Aorta (tissue), 5 donors: ENCODE results near the gene ANKS1B. TPM values are rescaled to one million over a fixed set of nuclear protein-coding genes. Genes with fewer than 3 reads are reported as not detected.

Experiments used
- ATAC-seq: fragments of 200-7000 bp; cut with Tn5 transposase; one replicate; pipeline ENCODE4 v1.9.1; 2022; ENCODE audit warnings: moderate library complexity; ENCODE audit not compliant: low FRiP score
- DNase-seq, 2 donors: peaks; one replicate each; pipeline ENCODE4 v3.0.0-alpha.2; 2020
- H3K27ac ChIP-seq, 2 donors: one replicate each; pipeline ENCODE4 v1.5.1; 2013; ENCODE audit warnings: low read length in 2 of 2, mild to moderate bottlenecking in 2 of 2, moderate library complexity in 2 of 2, control low read depth in 1 of 2, inconsistent platforms in 1 of 2, low read depth in 1 of 2
- H3K27me3 ChIP-seq, 2 donors: one replicate each; pipeline ENCODE4 v1.6.1; 2013; ENCODE audit warnings: control low read depth in 1 of 2, low read length in 1 of 2, mild to moderate bottlenecking in 1 of 2, moderate library complexity in 1 of 2; ENCODE audit not compliant: insufficient read depth in 2 of 2, control insufficient read depth in 1 of 2
- H3K36me3 ChIP-seq, 2 donors: one replicate each; pipeline ENCODE4 v1.6.1; 2013; ENCODE audit warnings: control low read depth in 1 of 2, low read length in 1 of 2, mild to moderate bottlenecking in 1 of 2; ENCODE audit not compliant: insufficient read depth in 2 of 2, control insufficient read depth in 1 of 2
- H3K4me1 ChIP-seq, 2 donors: one replicate each; pipeline ENCODE4 v1.6.1; 2013; ENCODE audit warnings: low read length in 2 of 2, control low read depth in 1 of 2, mild to moderate bottlenecking in 1 of 2, moderate library complexity in 1 of 2; ENCODE audit not compliant: insufficient read depth in 2 of 2, control insufficient read depth in 1 of 2
- H3K4me3 ChIP-seq, 2 donors: one replicate each; pipeline ENCODE4 v1.5.1; 2013; ENCODE audit warnings: low read length in 2 of 2, control low read depth in 1 of 2, mild to moderate bottlenecking in 1 of 2
- H3K9me3 ChIP-seq: one replicate; pipeline ENCODE4 v1.6.1; 2013; ENCODE audit warnings: mild to moderate bottlenecking, low read length; ENCODE audit not compliant: control insufficient read depth
- WGBS, 2 donors: extraction: QIAGEN DNeasy Blood & Tissue Kit; methylation state at CpG; one replicate each; pipeline ENCODE4 v1.1.7; 2013; 5-methylcytosine and 5-hydroxymethylcytosine counted together
- intact Hi-C, 2 donors: fragments of 100-400 bp; cut with DNase I; formaldehyde crosslinking; loops; one replicate each; pipeline versions ENCODE4 v1.14.2 to v1.15.0; 2022
- polyA plus RNA-seq, 2 donors: library from polyadenylated mRNA; stranded (reverse); fragments of 200-250 nt; gene quantifications; one replicate each; pipeline ENCODE4 v1.2.3, GENCODE V29; 2013
- total RNA-seq, 2 donors: library from RNA; stranded (reverse); fragmentation: NEBNext Ultra II Directional; extraction: Animal tissue kit (Norgen Biotek cat#: 25700); gene quantifications; one replicate each; pipeline ENCODE4 v1.2.1, GENCODE V29; 2021
- donor health status: healthy with polysubstance abuse.
- donor health status: Bipolar disorder and iron deficiency.
- donor health status: DM: no; HTN: no; CAD: no.
- donor health status: DM: no; HTN: no; CAD: no.
- donor health status: DM: yes; HTN: yes; CAD: no.

Gene ANKS1B
- total and polyA plus RNA-seq, 4 donors: 3.0 to 37.0 (median 17.8) TPM

GRCh38 chr12:99153293-99153692 lies 831.4 kb downstream of the ANKS1B start:
- 91 to 92% methylated on average over 3 of the region's 3 CpGs for WGBS, 2 donors
- DNase-seq: no peak
- Histone ChIP-seq H3K27me3 (no peaks in the 10 kb centered on the region), H3K9me3 (no peaks in the 10 kb centered on the region), H3K4me3 (no peak overlapping the region), H3K4me1 (no peaks in the 10 kb centered on the region), H3K27ac (no peak overlapping the region), H3K36me3 (no peaks in the 10 kb centered on the region)
- ATAC-seq: no peak
- intact Hi-C loops: no loop called here

- H3K27ac ChIP-seq: no peak overlapping the region
- no peak for DNase-seq
- no peaks in the 10 kb centered on the region for H3K9me3 ChIP-seq
- H3K4me3 ChIP-seq: no peak overlapping the region
- ATAC-seq: no peak
- intact Hi-C loops: no loop called here
- H3K36me3 ChIP-seq: no peaks in the 10 kb centered on the region
- no peaks in the 10 kb centered on the region for H3K27me3 ChIP-seq
- no peaks in the 10 kb centered on the region for H3K4me1 ChIP-seq
- 83 to 85% methylated on average over 2 of the region's 2 CpGs for WGBS, 2 donors
These were observed 832.4 kb downstream of the ANKS1B start for GRCh38 chr12:99152337-99152736.

- no peaks in the 10 kb centered on the region for H3K36me3 ChIP-seq
- H3K4me1 ChIP-seq: no peaks in the 10 kb centered on the region
- ATAC-seq (no peak), DNase-seq (no peak)
- H3K9me3 ChIP-seq: no peaks in the 10 kb centered on the region
- intact Hi-C loops: no loop called here
- H3K27ac ChIP-seq: no peak overlapping the region
- H3K4me3 ChIP-seq: no peak overlapping the region
- H3K27me3 ChIP-seq: no peaks in the 10 kb centered on the region
These were observed 833.0 kb downstream of the ANKS1B start for GRCh38 chr12:99151744-99152143.

- H3K4me1 ChIP-seq: no peaks in the 10 kb centered on the region
- whole genome bisulfite sequencing, 2 donors: 47 to 50% methylated on average over 2 of the region's 2 CpGs
- no peaks in the 10 kb centered on the region for H3K9me3 ChIP-seq
- intact Hi-C loops: no loop called here
- no peak for ATAC-seq
- no peak for DNase-seq
- H3K27ac ChIP-seq: no peak overlapping the region
- no peaks in the 10 kb centered on the region for H3K36me3 ChIP-seq
- H3K4me3 ChIP-seq: no peak overlapping the region
- H3K27me3 ChIP-seq: no peaks in the 10 kb centered on the region
These were observed 837.6 kb downstream of the ANKS1B start for GRCh38 chr12:99147130-99147529.

GRCh38 chr12:99146730-99147129 lies 838.0 kb downstream of the ANKS1B start:
- intact Hi-C loops: no loop called here
- DNase-seq: no peak
- Histone ChIP-seq H3K4me3 (no peak overlapping the region), H3K27ac (no peak overlapping the region), H3K4me1 (no peaks in the 10 kb centered on the region), H3K27me3 (no peaks in the 10 kb centered on the region), H3K36me3 (no peaks in the 10 kb centered on the region), H3K9me3 (no peaks in the 10 kb centered on the region)
- ATAC-seq: no peak
- 87 to 90% methylated on average over 5 of the region's 5 CpGs for whole genome bisulfite sequencing, 2 donors

- Histone ChIP-seq H3K9me3 (no peaks in the 10 kb centered on the region), H3K36me3 (no peaks in the 10 kb centered on the region), H3K4me3 (no peak overlapping the region), H3K27me3 (no peaks in the 10 kb centered on the region), H3K4me1 (no peaks in the 10 kb centered on the region), H3K27ac (no peak overlapping the region)
- 74 to 83% methylated on average over 5 of the region's 5 CpGs for WGBS, 2 donors
- intact Hi-C loops: no loop called here
- DNase-seq (no peak), ATAC-seq (no peak)
These were observed 838.6 kb downstream of the ANKS1B start for GRCh38 chr12:99146185-99146584.

GRCh38 chr12:99142651-99143050 lies 842.1 kb downstream of the ANKS1B start:
- DNase-seq (no peak), ATAC-seq (no peak)
- Histone ChIP-seq H3K9me3 (no peaks in the 10 kb centered on the region), H3K27ac (no peak overlapping the region), H3K36me3 (no peaks in the 10 kb centered on the region), H3K27me3 (no peaks in the 10 kb centered on the region), H3K4me3 (no peak overlapping the region), H3K4me1 (peaks cover 0 to 2% of the 10 kb centered on the region in 2 donors)
- intact Hi-C loops: no loop called here

GRCh38 chr12:99140017-99140720 lies 844.6 kb downstream of the ANKS1B start:
- H3K36me3 ChIP-seq: no peaks in the 10 kb centered on the region
- no peak overlapping the region for H3K27ac ChIP-seq
- peaks cover 1% of the 10 kb centered on the region for H3K9me3 ChIP-seq
- ATAC-seq (no peak), DNase-seq (no peak)
- peaks cover 0 to 2% of the 10 kb centered on the region in 2 donors for H3K4me1 ChIP-seq
- no peaks in the 10 kb centered on the region for H3K27me3 ChIP-seq
- intact Hi-C loops: no loop called here
- WGBS, 2 donors: 86 to 87% methylated on average over 7 of the region's 7 CpGs
- no peak overlapping the region for H3K4me3 ChIP-seq

- H3K4me3 ChIP-seq: no peak overlapping the region
- ATAC-seq (no peak), DNase-seq (no peak)
- no peak overlapping the region for H3K27ac ChIP-seq
- H3K9me3 ChIP-seq: peaks cover 1% of the 10 kb centered on the region
- no peaks in the 10 kb centered on the region for H3K36me3 ChIP-seq
- intact Hi-C loops: no loop called here
- peaks cover 0 to 2% of the 10 kb centered on the region in 2 donors for H3K4me1 ChIP-seq
- no peaks in the 10 kb centered on the region for H3K27me3 ChIP-seq
- WGBS, 2 donors: 92% methylated on average over 4 of the region's 4 CpGs
These were observed 846.3 kb downstream of the ANKS1B start for GRCh38 chr12:99138393-99138792.
